NOMO-1 treated with dmso at 0.1 percent for 144 hours (cell line): ENCODE results near the gene NVL.

ENCODE experiments used
- DNase-seq: peaks from one replicate; lab custom pipeline; 2025; ENCODE audit not compliant: unreplicated experiment; lab: John Stamatoyannopoulos, UW

The NVL gene

DNA sequence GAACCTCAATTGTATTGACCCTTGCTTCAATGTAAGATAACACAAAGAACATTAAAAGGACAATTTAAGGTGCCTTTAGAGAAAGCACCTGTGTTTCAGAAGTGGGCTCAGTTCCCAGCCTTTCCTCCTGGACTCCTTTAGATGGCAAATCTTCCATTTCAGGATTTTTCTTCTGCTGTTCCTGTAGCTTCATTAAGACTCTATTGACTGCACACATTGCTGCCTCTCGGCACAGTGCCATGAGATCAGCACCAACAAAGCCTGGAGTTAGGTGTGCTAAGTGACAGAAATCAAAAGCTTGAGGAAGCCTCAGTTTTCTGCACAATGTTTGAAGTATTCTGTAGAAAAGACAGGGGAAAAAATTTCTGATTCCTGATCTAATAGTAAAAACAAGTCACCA lies 40.6 kb downstream of the NVL start:
- no peak for DNase-seq

DNA sequence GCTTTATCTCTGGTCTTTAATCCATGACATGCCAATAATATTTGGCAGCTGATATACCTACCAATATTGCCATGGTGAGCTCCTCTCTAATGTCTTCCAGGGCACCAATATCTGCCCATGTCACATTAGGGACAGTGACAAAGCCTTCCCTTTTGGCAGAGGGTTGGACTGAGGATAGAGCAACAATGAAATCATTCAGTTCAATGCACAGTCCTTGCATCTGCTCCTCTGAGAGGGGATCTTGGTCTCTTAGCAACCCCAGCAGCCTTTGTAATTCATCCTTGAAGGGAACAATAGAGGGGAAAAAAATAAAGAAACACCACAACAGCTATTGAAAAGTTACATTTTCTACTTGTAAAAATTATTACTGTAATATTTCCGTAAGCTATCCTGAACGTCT lies 42.3 kb downstream of the NVL start:
- no peak for DNase-seq

DNA sequence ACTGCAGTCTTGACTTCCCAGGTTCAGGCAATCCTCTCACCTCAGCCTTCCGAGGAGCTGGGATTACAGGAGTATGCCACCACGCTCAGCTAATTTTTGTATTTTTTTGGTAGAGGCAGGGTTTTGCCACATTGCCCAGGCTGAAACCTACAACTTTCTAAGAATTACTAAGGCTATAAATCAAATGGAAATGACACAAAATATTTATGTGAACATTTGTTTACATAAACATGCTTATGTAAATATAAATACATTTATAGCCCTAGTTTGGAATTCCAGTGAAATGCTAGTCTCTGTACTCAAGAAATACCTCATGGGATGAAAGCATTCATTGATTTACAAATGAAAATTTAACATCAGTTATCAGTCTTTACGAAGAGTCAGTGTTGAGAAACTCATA lies 47.8 kb downstream of the NVL start:
- no peak for DNase-seq

DNA sequence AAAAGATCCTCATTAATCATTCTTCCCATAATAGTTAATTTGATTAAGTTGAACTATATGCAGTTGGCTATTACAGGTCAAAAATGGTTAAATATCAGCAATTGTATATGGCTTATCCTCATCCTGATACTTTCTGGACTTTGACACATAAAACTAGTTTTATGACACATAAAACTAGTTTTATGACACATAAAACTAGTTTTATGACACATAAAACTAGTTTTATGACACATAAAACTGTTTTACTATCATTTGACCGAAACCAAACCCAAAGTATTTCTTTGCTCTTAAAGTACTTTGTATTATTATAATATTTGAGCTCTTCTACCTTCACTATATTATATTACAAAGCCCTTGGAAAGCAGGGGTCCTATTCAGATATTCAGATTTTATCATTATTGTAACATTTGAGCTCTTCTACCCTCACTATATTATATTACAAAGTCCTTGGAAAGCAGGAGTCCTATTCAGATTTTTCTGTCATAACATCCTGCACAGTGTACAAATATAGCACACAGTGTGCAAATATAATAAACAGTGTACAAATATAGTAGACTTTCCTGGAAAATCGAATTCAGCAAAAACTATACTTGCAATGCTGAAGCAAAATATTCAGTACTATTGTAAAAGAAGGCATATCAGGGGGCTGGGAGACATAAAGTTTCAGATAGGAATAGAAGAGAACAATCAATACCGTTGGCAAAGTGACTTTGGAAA lies 53.0 kb downstream of the NVL start:
- no peak for DNase-seq

DNA sequence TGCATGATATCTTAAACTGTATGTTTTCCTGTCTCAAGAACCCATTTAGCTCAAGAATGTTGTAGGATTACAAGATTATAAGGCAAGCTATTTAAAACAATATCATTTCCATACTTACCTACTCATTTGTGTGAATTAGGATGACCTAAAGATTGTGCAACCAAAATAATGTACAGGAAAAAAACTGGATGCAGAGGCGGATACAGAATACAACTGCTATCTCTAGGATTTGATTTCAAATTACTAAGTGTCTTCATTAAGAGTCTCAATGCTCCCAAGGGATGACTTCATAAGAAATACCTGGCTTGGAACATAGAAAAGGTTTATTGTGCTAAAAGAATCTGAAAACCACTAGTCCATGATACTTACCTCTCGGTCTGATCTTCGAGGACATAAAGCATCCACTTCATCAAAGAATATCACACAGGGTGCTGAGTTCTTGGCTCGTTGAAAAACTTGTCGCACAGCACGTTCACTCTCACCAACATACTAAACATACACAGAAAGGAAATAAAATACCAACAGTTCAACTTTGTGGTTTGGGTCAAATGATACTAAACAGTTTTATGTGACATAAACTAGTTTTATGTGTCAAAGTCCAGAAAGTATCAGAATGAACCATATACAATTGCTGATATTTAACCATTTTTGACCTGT lies 54.9 kb downstream of the NVL start:
- no peak for DNase-seq

DNA sequence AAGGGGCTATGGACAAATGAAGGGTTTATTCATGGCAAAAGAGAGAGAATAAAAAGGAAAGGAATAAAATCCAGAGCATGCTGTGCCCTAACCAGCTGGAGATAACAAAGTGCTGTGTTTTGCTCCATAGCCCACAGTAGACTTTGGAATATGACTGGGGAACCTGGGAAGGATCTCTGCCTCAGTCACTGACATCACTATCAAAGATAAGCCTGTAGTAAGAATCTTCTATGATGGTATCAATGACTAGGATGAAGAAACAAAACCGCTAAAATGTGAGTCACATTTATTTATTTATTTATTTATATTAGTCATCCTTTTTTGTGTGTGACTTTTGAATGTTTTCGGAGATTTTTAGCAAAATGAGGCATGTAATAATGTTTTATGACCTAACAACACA lies 56.3 kb downstream of the NVL start:
- no peak for DNase-seq

DNA sequence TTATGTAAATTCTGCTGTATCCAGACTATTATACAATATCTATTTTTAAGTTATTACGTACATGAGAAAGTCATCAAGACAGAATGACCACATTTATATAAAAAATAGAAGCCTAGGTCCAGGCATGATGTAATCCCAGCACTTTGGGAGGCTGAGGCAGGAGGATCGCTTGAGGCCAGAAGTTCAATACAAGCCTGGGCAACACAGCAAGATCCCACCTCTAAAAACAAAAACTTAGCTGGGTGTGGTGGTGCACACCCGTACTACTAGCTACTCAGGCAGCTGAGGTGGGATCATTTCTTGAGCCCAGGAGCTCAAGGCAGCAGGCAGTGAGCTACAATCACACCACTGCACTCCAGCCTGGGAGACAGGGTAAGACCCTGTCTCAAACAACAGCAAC lies 58.9 kb downstream of the NVL start:
- no peak for DNase-seq

DNA sequence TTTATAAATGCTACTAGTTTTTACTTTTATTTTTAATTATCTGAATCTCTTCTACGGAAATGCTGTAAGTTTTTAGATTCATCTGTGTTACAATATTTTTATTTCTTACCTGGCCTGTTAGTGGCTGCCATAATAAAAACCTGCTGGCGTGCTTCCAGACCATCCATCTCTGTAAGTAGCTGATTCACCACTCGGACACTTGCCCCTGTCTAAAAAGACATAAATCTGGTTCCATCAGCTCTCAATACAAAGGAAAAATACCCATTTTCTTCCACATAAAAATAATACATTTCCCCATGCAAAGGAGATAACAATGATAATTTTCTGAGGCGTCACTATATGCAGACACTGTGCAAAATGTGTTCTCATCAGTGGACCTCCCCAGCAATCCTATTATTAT lies 62.0 kb downstream of the NVL start:
- DNase-seq, result no peak

DNA sequence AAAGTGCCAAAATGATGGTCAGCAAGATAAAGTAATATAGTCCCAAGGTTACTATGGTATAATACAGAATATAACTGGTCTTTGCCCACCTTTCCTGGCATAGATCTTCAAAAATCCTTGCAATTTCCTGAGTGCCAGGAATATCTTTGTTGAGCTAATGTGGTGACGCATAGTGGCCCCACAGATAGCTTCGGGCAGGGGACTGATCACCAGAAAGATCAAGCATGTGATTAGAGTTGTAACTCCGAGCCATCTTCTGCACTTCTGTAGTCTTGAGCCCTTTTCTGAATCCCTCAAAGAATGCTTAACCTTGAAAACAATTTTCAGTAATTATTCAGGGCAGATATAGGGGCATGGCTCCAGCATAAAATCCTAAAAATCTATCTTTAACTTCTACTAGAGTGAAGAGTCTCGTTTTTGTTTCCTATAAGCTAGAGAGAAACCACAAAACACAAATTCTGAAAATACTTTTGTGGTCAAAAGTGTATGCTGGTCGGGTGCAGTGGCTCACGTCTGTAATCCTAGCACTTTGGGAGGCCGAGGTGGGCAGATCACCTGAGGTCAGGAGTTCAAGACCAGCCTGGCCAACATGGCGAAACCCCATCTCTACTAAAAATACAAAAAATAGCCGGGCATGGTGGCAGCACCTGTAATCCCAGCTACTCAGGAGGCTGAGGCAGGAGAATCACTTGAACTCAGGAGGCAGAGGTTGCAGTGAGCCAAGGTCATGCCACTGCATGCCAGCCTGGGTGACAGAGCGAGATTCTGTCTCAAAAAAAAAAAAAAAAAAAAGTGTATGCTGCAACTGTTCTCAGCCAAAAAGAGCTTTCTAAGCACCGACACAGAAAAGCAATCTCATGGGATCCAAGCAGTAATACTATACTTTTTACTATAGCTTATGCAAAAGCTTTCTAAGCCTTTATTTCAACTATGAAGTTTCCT lies 62.8 kb downstream of the NVL start:
- no peak for DNase-seq

DNA sequence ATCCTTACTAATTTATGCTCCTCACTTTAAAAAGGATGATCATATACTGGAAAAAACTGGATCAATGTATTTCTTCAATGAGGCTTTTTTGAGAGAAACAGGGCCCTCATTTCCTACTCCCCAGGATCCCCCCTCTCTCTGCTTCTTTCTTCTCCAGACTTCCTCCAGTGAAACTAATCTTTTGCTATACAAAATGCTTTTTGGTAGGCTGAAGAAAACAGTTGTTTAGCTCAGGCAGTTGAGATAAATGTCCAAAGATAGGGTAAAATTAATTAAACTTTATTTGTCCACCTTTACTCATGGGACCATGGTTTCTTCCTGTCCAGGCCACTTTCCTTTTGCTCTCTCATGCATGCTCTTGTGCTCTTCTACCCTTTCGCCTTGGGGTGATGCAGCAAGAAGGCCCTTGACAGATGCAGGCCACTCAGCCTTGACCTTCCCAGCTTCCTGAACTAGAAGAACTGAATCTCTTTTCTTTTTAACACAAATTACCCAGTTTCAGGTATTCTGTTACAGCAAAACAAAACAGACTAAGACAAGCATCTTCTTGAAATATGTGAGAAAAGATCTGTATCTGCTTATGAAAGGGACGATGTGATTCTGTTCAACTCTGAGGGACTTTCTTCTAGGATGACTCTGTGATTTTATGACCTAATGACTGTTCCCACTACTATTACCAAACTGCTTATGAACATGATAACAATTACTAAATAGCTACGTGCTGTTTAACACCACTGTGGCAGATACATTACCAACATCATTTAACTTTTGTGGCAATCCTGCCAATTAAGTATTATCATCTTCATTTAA lies 63.7 kb downstream of the NVL start:
- no peak for DNase-seq

DNA sequence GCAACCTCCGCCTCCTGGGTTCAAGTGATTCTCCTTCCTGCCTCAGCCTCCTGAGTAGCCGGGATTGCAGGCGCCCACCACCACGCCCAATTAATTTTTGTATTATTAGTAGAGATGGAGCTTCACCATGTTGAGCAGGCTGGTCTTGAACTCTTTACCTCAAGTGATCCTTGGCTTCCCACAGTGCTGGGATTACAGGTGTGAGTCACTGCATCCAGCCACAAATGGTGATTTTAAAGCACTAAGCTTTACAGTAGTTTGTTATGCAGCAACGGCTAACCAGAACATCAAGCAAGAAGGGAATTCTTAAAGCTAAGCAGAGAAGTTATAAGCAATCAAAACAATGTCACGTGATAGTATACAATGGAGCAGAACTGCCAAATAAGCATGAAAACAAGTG lies 65.7 kb downstream of the NVL start:
- DNase-seq, result no peak

DNA sequence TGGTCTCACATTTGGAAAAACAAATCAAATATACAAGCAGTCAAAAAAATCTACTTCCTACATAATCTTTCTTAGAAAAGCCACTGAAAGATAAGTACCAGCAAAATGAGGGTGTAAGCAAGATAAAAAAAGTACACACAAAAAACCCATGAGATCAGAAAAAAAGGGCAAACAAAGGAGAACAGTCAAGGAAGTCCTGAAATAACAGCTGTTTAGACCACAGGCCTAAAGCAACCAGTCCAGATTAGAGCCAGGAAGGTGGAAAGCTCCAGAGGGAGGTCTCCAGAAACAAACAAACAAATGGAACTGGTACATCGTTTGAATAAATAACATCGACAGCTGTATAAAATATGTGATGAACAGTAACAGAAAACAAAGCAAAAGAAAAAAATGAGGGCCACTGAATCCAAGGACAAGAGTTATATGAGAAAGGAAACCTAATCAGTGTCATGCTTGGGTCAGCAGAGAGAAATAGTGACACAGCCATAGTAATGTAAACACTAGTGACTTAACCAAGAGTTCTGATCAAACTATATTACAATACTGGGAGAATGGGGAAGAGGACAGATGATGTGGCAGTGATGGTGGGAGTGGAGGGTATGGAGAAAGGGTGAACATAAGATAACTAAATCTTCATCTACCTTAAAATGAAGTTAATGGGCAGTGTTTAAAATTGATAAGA lies 67.5 kb downstream of the NVL start:
- DNase-seq, result no peak

DNA sequence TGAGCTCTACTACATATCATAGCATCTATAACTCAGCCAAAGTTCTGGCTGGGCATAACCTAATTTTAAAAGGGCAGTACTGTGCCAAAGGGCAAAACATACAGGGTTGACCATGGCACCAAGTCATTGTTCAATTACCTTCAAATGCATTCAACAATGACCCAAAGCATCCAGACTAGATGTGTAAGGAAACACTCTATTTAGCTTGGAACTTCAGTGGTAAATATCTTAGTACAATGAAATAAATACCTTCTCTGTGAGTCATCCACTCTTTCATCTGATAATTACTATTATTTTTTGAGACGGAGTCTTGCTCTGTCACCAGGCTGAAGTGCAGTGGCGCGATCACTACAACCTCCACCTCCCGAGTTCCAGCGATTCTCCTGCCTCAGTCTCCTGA lies 70.0 kb downstream of the NVL start:
- no peak for DNase-seq

DNA sequence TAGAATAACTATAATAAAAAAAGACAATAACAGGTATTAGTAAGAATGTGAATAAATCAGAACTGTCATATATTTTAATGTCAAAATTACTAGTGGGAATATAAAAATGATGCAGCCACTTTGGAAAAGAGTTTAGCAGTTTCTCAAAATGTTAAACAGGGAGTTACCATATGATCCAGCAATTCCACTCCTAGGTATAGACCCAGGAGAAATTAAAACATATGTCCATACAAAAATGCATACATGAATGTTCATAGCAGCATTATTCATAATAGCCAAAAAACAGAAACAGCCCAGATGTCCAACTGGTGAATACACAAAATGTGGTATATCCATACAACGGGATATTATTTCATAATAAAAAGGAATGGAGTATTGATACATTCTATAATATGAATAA lies 71.6 kb downstream of the NVL start:
- DNase-seq, result no peak

DNA sequence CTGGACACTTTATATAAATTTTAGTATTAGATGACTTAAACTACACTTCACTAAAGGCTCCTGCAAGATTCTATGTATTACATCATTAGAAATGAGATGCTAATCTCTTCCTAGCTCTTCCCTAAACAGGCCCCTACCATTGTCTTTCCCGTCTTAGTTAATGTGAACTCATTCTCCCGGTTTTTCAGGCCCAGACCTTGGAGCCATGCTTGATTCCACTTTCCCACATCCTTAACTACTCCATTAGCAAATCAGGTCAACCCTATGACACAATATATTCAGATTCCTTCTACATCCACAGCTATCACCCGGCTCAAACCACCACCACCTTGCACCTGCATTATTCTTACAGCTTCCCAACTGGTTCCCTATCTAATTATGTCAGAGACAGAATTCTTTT lies 73.3 kb downstream of the NVL start:
- DNase-seq, result no peak

DNA sequence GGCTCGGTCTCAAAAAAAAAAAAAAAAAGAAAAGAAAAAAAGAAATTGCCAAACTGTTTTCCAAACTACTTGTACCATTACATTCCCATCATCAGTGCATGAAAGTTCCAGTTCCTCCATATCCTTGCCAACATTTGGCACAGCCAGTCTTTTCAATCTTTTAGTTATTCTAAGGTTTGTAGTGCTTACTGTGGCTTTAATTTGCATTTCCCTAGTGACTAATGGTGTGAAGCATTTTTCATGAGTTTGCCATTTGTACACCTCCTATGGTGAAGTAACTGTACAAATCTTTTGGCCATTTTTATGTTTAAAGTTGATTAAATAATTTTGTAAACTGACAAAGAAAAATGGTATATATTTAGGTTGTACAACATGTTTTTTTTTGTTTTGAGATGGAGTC lies 76.3 kb downstream of the NVL start:
- no peak for DNase-seq

DNA sequence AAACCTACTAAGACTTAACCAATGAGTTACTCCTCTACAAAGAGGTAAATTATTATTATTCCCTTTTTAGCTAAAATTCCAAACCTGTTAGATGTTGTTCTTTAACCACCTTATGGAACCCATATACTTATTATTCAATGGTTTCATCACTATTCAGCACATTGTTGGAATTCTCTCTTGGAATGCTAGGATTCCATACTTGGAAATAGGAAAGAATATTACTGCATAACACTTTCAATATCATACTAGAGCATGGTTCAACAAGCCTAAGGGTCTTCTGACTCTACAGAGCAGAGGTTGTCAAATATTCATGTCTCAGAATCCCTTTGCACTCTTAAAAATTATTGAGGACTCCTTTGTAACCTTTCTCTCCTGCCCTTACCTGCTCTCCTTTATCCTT lies 77.5 kb downstream of the NVL start:
- no peak for DNase-seq

DNA sequence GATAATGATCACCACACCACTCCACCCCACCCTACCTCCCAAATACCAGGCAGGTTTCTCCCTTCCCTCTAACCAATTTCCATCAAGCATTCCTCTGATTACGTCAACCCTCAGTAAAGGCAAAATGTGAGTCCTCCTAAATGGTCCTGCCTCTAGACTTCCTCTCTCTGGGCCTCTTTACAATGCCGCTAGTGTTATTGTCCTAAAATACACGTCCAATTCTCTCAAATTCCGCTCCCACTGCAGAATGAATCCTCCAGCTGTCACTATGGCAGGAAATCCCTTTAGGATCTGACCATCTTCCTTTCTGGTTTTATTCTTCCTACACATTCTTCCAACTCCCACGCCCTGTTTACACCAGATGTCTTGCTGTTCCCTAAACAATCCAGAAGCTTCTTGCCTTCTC lies 78.2 kb downstream of the NVL start:
- DNase-seq, result no peak

DNA sequence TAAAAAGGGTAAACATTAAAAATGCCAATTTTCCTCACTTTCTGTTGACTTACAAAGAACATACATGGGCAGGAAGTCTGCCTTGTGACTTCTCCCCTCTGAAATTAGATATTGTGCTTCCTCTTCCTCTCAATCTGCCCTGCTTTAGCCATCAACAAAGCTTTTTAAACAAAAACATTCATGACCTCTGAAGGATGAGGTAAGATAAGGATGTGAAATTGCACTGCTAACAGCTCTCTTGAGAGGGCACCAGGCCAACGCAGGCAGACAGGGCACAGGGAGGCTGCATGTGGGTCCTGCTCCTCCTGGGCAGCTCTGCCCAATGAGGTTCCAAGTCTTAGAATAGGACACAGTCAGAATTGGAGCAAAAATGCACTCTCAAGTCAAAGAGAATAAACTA lies 84.8 kb downstream of the NVL start:
- peak; percentile 73 for DNase-seq

DNA sequence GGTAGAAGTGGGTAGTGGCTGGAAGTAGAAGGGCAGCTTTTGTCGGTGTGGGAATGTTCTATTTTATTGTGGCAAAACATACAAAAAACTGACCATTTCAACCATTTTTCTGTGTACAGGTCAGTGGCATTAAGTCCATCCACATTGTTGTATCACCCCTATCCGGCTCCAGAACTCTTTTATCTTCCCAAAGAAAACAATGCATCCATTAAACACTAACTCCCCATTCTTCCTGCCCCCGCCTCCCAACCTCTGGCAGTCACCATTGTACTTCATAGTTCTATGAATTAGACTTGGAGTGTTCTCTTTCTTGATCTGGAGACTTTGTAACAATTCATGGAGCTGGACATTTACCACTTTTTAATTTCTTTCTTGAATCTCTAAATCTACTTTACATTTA lies 91.2 kb downstream of the NVL start:
- DNase-seq, result no peak

DNA sequence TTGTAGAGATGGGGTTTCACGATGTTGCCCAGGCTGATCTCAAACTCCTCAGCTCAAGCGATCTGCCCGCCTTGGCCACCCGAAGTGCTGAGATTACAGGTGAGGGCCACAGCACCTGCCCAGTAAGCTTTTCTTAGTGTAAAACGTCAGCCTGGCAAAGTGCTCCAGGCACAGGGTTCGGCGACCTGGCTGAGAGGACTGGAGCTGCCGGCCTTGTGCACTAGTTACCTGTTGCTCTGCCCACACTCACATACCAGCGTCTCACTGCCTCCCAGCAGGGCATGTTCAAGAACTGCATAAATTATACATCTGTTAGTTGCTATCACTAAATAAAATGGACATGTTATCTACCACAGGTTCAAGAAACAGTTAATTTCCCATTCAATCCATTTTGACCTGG lies 91.8 kb downstream of the NVL start:
- no peak for DNase-seq
